ENCODE data around the gene DNAJC21.

Gene DNAJC21

GRCh38 chr5:34982823-34983222 is 53.5 kb downstream of the DNAJC21 start:
- DNase-seq: no peak

- no peak for DNase-seq
These were observed 57.6 kb downstream of the DNAJC21 start for GRCh38 chr5:34986965-34987364.

- DNase-seq: no peak
These were observed 62.3 kb downstream of the DNAJC21 start for GRCh38 chr5:34991486-34992238.

GRCh38 chr5:34993951-34994350 is 64.6 kb downstream of the DNAJC21 start:
- DNase-seq: no peak

GRCh38 chr5:34996261-34996660 is 66.9 kb downstream of the DNAJC21 start:
- no peak for DNase-seq

- DNase-seq: no peak
These were observed 68.9 kb downstream of the DNAJC21 start for GRCh38 chr5:34998058-34998789.

GRCh38 chr5:35001842-35002241 is 72.5 kb downstream of the DNAJC21 start:
- no peak for DNase-seq

GRCh38 chr5:35002459-35002858 is 73.1 kb downstream of the DNAJC21 start:
- DNase-seq: no peak

GRCh38 chr5:35003018-35003957 is 73.9 kb downstream of the DNAJC21 start:
- peak; percentile 86 for DNase-seq

GRCh38 chr5:35004200-35004599 is 74.8 kb downstream of the DNAJC21 start:
- DNase-seq: no peak

GRCh38 chr5:35004771-35005170 is 75.4 kb downstream of the DNAJC21 start:
- no peak for DNase-seq
